Measurements from ENCODE around the gene AMPD2.

GRCh38 chr1:109570414-109570813 is 49.2 kb upstream of the AMPD2 start:
- TF ChIP-seq POLR2A (IDR thresholded peaks at IDR 0.05) (no peak), CTCF (IDR thresholded peaks at IDR 0.05) (no peak), POLR2AphosphoS5 (IDR thresholded peaks at IDR 0.05; ENCODE audit: insufficient read depth in 1 of 2, low read depth in 1 of 2) (peak in 1 of 2 donors; percentile 40)

All from vagina (tissue), 2 donors.